ENCODE data around the gene RYR2.

- TF ChIP-seq CTCF (IDR thresholded peaks at IDR 0.05) (peak in 2 of 3 donors; percentile 29 to 39), POLR2A (IDR thresholded peaks at IDR 0.05) (no peak)
Observed at GRCh38 chr1:237562242-237562823, 520.3 kb downstream of the RYR2 start.

Measured in breast epithelium (tissue), 3 donors.